ENCODE measurements around the gene TSEN54. TPM values are rescaled to one million over a fixed set of nuclear protein-coding genes. Genes with fewer than 3 reads are reported as not detected.
A peak's percentile ranks its signal among the peaks of the same experiment; 100 is the strongest.

The TSEN54 gene
- polyA plus RNA-seq, 1 of the 3 experiments (the other 2 are of a cell fraction) = 29.8 TPM

GRCh38 chr17:75516619-75517296 lies 430 bp downstream of the TSEN54 start (continued):
- TF ChIP-seq RXRA (IDR thresholded peaks at IDR 0.05; ENCODE audit: borderline replicate concordance, low read depth) (no peak), FOSL2 (IDR thresholded peaks at IDR 0.05; ENCODE audit: borderline replicate concordance, low read depth) (no peak), EZH2phosphoT487 (IDR thresholded peaks at IDR 0.05; ENCODE audit: borderline replicate concordance, low read depth) (no peak)

GRCh38 chr17:75517297-75517865 lies 1.1 kb downstream of the TSEN54 start:
- H3K9ac ChIP-seq = peak overlapping the region; percentile 69
- H3K27ac ChIP-seq (ENCODE audit: low read depth in 2 of 2, low read length in 1 of 2) = no peak overlapping the region
- ChIA-PET POLR2A (interaction anchor here (0.5 to 1.6 kb wide), 4 partner anchors 61 to 981 kb away, joined by 3 to 15 read pairs (median 4); partner anchors contain the start of genes GGA3, MRPS7 and TMEM94), CTCF (interaction anchor here (0.7 to 4.2 kb wide), 21 partner anchors 10 to 231 kb away, joined by 3 to 37 read pairs (median 6); partner anchors contain the start of gene TMEM94)
- H2AFZ ChIP-seq (ENCODE audit: low read depth) = peak overlapping the region; percentile 80
- H4K20me1 ChIP-seq (ENCODE audit: insufficient read depth) = peaks cover 18% of the 10 kb centered on the region
- 46% methylated on average over 10 of the region's 10 CpGs for WGBS (ENCODE audit: low lambda C conversion rate)
- peaks cover 2% of the 10 kb centered on the region for H3F3A ChIP-seq (replicated peaks; ENCODE audit: insufficient read depth)
- H3K4me2 ChIP-seq = peak overlapping the region; percentile 98
- H3K9me2 ChIP-seq = no peaks in the 10 kb centered on the region
- TF ChIP-seq TEAD4 (IDR thresholded peaks at IDR 0.05; ENCODE audit: borderline replicate concordance, insufficient read depth) (no peak), SMC3 (IDR thresholded peaks at IDR 0.05; ENCODE audit: low read depth, low read length) (no peak), FOXM1 (IDR thresholded peaks at IDR 0.05; ENCODE audit: low read depth) (no peak), NRF1 (IDR thresholded peaks at IDR 0.05; ENCODE audit: low read depth, low read length) (no peak), CTCF (IDR thresholded peaks at IDR 0.05) (no peak; the same call in 1 of the 2 replicates)
- H3K9me3 ChIP-seq = no peaks in the 10 kb centered on the region
- peak overlapping the region; percentile 81 to 98 for H3K4me3 ChIP-seq (ENCODE audit: low read depth in 2 of 2, low read length in 1 of 2)
- peaks cover 10 to 16% of the 10 kb centered on the region in 2 experiments for H3K36me3 ChIP-seq (replicated peaks in 1 of 2; ENCODE audit: control insufficient read depth in 1 of 2, insufficient read depth in 2 of 2, low read length in 1 of 2)
- H3K4me1 ChIP-seq (ENCODE audit: control insufficient read depth in 1 of 2, insufficient read depth in 2 of 2, low read depth in 1 of 2, low read length in 1 of 2) = peaks cover 0 to 24% of the 10 kb centered on the region in 2 experiments; a peak in 1 of 4 replicates
- H3K79me2 ChIP-seq (ENCODE audit: insufficient read depth) = peaks cover 24% of the 10 kb centered on the region; the same call in 1 of the 2 replicates
- peak; percentile 66 for DNase-seq
- H3K27me3 ChIP-seq (ENCODE audit: insufficient read depth) = no peaks in the 10 kb centered on the region

GRCh38 chr17:75518201-75518600 lies 1.9 kb downstream of the TSEN54 start:
- no peaks in the 10 kb centered on the region for H3K9me2 ChIP-seq
- no peak overlapping the region for H3K9ac ChIP-seq
- peaks cover 7% of the 10 kb centered on the region for H3F3A ChIP-seq (replicated peaks; ENCODE audit: insufficient read depth)
- no peak overlapping the region for H3K27ac ChIP-seq (ENCODE audit: low read depth in 2 of 2, low read length in 1 of 2)
- peaks cover 13 to 16% of the 10 kb centered on the region in 2 experiments for H3K36me3 ChIP-seq (replicated peaks in 1 of 2; ENCODE audit: control insufficient read depth in 1 of 2, insufficient read depth in 2 of 2, low read length in 1 of 2)
- H4K20me1 ChIP-seq (ENCODE audit: insufficient read depth) = peaks cover 14% of the 10 kb centered on the region
- H3K4me3 ChIP-seq (ENCODE audit: low read depth in 2 of 2, low read length in 1 of 2) = no peak overlapping the region
- CTCF ChIA-PET = interaction anchor here (0.7 to 4.2 kb wide), 12 partner anchors 9 to 248 kb away, joined by 3 to 37 read pairs (median 4); partner anchors contain the start of genes MIF4GD and TMEM94
- 95% methylated on average over 3 of the region's 3 CpGs for WGBS (ENCODE audit: low lambda C conversion rate)
- no peak for DNase-seq
- H3K4me1 ChIP-seq (ENCODE audit: control insufficient read depth in 1 of 2, insufficient read depth in 2 of 2, low read depth in 1 of 2, low read length in 1 of 2) = peaks cover 0 to 24% of the 10 kb centered on the region in 2 experiments; a peak in 1 of 4 replicates
- TF ChIP-seq FOXM1 (IDR thresholded peaks at IDR 0.05; ENCODE audit: low read depth) = no peak
- TF ChIP-seq ELF1 (IDR thresholded peaks at IDR 0.05) = no peak
- H3K9me3 ChIP-seq = no peaks in the 10 kb centered on the region
- H3K79me2 ChIP-seq (ENCODE audit: insufficient read depth) = peaks cover 20% of the 10 kb centered on the region; the same call in 1 of the 2 replicates
- H2AFZ ChIP-seq (ENCODE audit: low read depth) = no peak overlapping the region
- H3K27me3 ChIP-seq (ENCODE audit: insufficient read depth) = no peaks in the 10 kb centered on the region
- no peak overlapping the region for H3K4me2 ChIP-seq
- POLR2A ChIA-PET = no interaction called here
